ENCODE results near the gene PTEN.

DNA sequence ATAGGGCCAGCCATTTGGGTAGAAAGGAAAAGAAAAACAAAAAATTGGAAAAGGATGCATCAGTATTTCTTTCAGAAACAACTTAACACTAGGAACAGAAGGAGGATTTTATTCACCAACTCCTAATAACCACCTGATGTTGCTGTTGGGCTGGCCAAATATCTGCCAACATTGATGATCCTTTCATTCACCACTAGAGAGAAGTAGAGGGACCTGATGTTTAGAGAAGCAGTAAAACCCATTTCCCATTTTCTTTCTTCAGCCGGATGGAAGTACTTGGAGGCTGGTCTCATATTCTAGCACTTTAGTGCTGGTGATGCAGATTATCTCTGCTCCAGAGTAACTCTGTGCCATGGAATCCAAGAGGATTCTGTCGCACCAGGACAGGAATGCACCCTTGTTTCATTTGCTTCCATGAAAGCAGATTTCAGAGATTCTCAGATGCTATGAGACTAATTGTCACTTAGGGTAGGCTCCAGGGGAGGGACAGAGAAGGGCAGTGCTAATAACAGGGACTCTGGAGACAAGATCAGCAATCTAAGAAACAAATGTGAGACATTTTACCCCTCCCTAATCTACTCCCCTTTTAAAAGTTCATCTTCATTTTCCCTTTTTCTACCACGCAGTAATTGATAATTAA is 3.1 kb upstream of the PTEN start:
- TF ChIP-seq CTCF (conservative IDR thresholded peaks at IDR 0.05; ENCODE audit: low read depth, low read length): peak; percentile 71
- no peak for TF ChIP-seq EZH2 (IDR thresholded peaks at IDR 0.05; ENCODE audit: borderline replicate concordance, low read depth, low read length, poor library complexity, severe bottlenecking)

All from A673 (cell line).